Fibroblast of the aortic adventitia (primary cell): ENCODE results near the gene UVRAG. TPM values are rescaled to one million over a fixed set of nuclear protein-coding genes. Genes with fewer than 3 reads are reported as not detected.

Experiments
- DNase-seq: peaks from one replicate; pipeline ENCODE4 v3.0.0-alpha.2; 2010; ENCODE audit warnings: low read depth
- H3K4me3 ChIP-seq: 2 replicates; pipeline ENCODE4 v1.5.1; 2011; ENCODE audit warnings: low read depth, mild to moderate bottlenecking, control low read depth, low read length, moderate library complexity
- CTCF ChIP-seq: IDR thresholded peaks from 2 replicates; pipeline ENCODE4 v1.5.1; 2011; ENCODE audit warnings: mild to moderate bottlenecking, low read length, control low read depth, inconsistent platforms; ENCODE audit not compliant: insufficient read depth
- total RNA-seq: library from RNA; depleted of rRNA; stranded (reverse); fragments of >200 nt; gene quantifications from 2 replicates; pipeline ENCODE4 v1.2.3, GENCODE V29; 2012; ENCODE audit warnings: low replicate concordance

UVRAG gene
- total RNA-seq, 1 donor: 21.6 TPM

- TF ChIP-seq CTCF: no peak
- no peak for DNase-seq
- no peak overlapping the region for H3K4me3 ChIP-seq
These were observed 93.0 kb downstream of the UVRAG start for GRCh38 chr11:75907906-75908527.

GRCh38 chr11:75910426-75911145 lies 95.6 kb downstream of the UVRAG start:
- DNase-seq: no peak
- TF ChIP-seq CTCF: no peak

GRCh38 chr11:75911459-75911858 lies 96.4 kb downstream of the UVRAG start:
- TF ChIP-seq CTCF: no peak
- no peak overlapping the region for H3K4me3 ChIP-seq
- DNase-seq: no peak

More at GRCh38 chr11:75910426-75911145, 95.6 kb downstream of the UVRAG start:
- H3K4me3 ChIP-seq: no peak overlapping the region

- DNase-seq: no peak
- TF ChIP-seq CTCF: no peak
- H3K4me3 ChIP-seq: no peak overlapping the region
These were observed 99.0 kb downstream of the UVRAG start for GRCh38 chr11:75913984-75914383.

GRCh38 chr11:75916882-75917281 lies 101.9 kb downstream of the UVRAG start:
- no peak for DNase-seq
- H3K4me3 ChIP-seq: no peak overlapping the region
- TF ChIP-seq CTCF: no peak

- no peak for TF ChIP-seq CTCF
- DNase-seq: no peak
These were observed 103.3 kb downstream of the UVRAG start for GRCh38 chr11:75918331-75918730.

More at GRCh38 chr11:75918331-75918730, 103.3 kb downstream of the UVRAG start:
- H3K4me3 ChIP-seq: no peak overlapping the region
